ENCODE data around the gene MBP. TPM values are rescaled to one million over a fixed set of nuclear protein-coding genes. Genes with fewer than 3 reads are reported as not detected.
A peak's percentile ranks its signal among the peaks of the same experiment; 100 is the strongest.

Gene MBP
- total RNA-seq, 1 experiment from 2014 or later = 88.8 TPM

GRCh38 chr18:76938619-76939018 is 194.0 kb downstream of the MBP start:
- peak; percentile 35; the same call in 1 of the 2 replicates for ATAC-seq
- H3K27me3 ChIP-seq (ENCODE audit: control insufficient read depth, insufficient read depth, low read length) = no peaks in the 10 kb centered on the region
- ChIA-PET CTCF (no interaction called here), POLR2A (no interaction called here)
- BruUV-seq (replicated peaks) = no TSS peak
- TF ChIP-seq SIN3A (IDR thresholded peaks at IDR 0.05; ENCODE audit: borderline replicate concordance, insufficient read depth, low read depth, low read length) = no peak
- no peak for TF ChIP-seq REST (IDR thresholded peaks at IDR 0.05; ENCODE audit: insufficient read depth in 1 of 2, low read depth in 2 of 2, low read length in 1 of 2)
- no peak for TF ChIP-seq CTCF (IDR thresholded peaks at IDR 0.05)
- no peak for TF ChIP-seq TCF7L2 (IDR thresholded peaks at IDR 0.05; ENCODE audit: low read depth, low read length)
- no peak for TF ChIP-seq POLR2AphosphoS5 (IDR thresholded peaks at IDR 0.05; ENCODE audit: low read depth, low read length)
- in situ Hi-C loops (cut with HindIII; ENCODE audit: low pct_unique_long_range_greater_than_20kb, low sequenced_read_pairs) (no loop called here), intact Hi-C loops (cut with micrococcal nuclease; ENCODE audit: unreplicated experiment) (no loop called here)
- no peak overlapping the region for H3K4me3 ChIP-seq (ENCODE audit: low read depth in 2 of 2, low read length in 2 of 2)
- H3K9me3 ChIP-seq (ENCODE audit: control insufficient read depth, insufficient read depth, low read depth, low read length) = no peaks in the 10 kb centered on the region
- H3K27ac ChIP-seq (ENCODE audit: low read length) = no peak overlapping the region
- no peaks in the 10 kb centered on the region for H3K4me1 ChIP-seq (ENCODE audit: control insufficient read depth, insufficient read depth, low read length)
- peaks cover 6% of the 10 kb centered on the region; the same call in 1 of the 2 replicates for H3K36me3 ChIP-seq (ENCODE audit: control insufficient read depth, insufficient read depth, low read length)
- DNase-seq (ENCODE audit: low read depth, low spot score) = no peak

- H3K27me3 ChIP-seq (ENCODE audit: control insufficient read depth, insufficient read depth, low read length) = no peaks in the 10 kb centered on the region
- BruUV-seq (replicated peaks) = no TSS peak
- in situ Hi-C loops (cut with HindIII; ENCODE audit: low pct_unique_long_range_greater_than_20kb, low sequenced_read_pairs) = no loop called here
- no peak overlapping the region for H3K27ac ChIP-seq (ENCODE audit: low read length)
- no peak for TF ChIP-seq SIN3A (IDR thresholded peaks at IDR 0.05; ENCODE audit: borderline replicate concordance, insufficient read depth, low read depth, low read length)
- no peak for TF ChIP-seq REST (IDR thresholded peaks at IDR 0.05; ENCODE audit: insufficient read depth in 1 of 2, low read depth in 2 of 2, low read length in 1 of 2)
- TF ChIP-seq CTCF (IDR thresholded peaks at IDR 0.05) = no peak
- no peak for TF ChIP-seq TCF7L2 (IDR thresholded peaks at IDR 0.05; ENCODE audit: low read depth, low read length)
- TF ChIP-seq POLR2AphosphoS5 (IDR thresholded peaks at IDR 0.05; ENCODE audit: low read depth, low read length) = no peak
- POLR2A ChIA-PET = no interaction called here
- no peak overlapping the region for H3K4me3 ChIP-seq (ENCODE audit: low read depth in 2 of 2, low read length in 2 of 2)
- DNase-seq (ENCODE audit: low read depth, low spot score) (no peak), ATAC-seq (no peak)
- H3K36me3 ChIP-seq (ENCODE audit: control insufficient read depth, insufficient read depth, low read length) = peaks cover 6% of the 10 kb centered on the region; the same call in 1 of the 2 replicates
- intact Hi-C loops (cut with micrococcal nuclease; ENCODE audit: unreplicated experiment) = no loop called here
- no peaks in the 10 kb centered on the region for H3K4me1 ChIP-seq (ENCODE audit: control insufficient read depth, insufficient read depth, low read length)
- CTCF ChIA-PET = interaction anchor here (1.1 kb wide), 1 partner anchor 14 kb away, joined by 3 read pairs; no protein-coding TSS in a partner anchor
- no peaks in the 10 kb centered on the region for H3K9me3 ChIP-seq (ENCODE audit: control insufficient read depth, insufficient read depth, low read depth, low read length)
Measured at GRCh38 chr18:76937597-76937996, 195.0 kb downstream of the MBP start.
